Measurements from ENCODE around the gene ALX1.
"Not testable (repeated sequence)": the region's sequence is repeated elsewhere in the genome, so short reads cannot be mapped to it uniquely, and the experiment has no call there.

The ALX1 gene

DNA sequence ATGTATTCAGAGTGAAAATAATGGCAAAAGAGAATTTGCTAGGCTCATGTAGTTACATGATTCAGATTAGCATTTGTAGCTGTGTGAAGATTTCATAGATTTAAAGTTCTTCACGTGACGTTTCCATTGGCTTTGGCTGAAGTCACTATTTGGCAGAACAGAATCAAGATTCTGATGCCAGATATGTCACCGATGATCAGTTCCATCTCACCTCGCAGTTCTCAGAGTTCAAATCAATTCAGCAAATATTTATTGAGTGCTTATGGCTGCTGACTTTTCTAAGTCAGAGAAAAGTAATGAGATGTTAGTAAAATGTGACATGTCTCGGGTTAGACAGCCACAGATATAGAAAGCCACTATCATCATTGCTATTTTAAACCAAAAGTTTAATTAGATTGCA, 28.4 kb downstream of the ALX1 start:
- no peak for DNase-seq

DNA sequence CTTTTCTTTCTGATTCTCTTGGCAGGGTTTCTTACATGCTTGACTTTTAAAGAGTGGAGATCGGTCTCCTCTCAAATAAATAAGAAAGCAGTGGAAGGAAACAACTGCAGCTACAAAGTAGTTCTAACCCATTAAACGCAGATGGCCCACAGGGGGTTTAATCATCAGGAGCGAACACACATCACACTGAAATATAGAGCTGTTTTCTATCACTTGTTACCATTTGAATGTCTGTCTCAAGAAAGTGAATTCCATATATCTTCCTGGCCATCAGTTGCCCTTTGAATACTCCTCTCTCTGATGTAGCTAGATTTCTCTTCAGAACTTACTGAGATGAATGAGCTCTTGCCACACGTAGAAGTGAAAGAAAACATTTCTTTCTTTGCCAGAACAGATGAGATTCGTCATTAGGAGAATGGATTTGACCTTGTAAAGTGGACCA, 29.1 kb downstream of the ALX1 start:
- no peak for DNase-seq

DNA sequence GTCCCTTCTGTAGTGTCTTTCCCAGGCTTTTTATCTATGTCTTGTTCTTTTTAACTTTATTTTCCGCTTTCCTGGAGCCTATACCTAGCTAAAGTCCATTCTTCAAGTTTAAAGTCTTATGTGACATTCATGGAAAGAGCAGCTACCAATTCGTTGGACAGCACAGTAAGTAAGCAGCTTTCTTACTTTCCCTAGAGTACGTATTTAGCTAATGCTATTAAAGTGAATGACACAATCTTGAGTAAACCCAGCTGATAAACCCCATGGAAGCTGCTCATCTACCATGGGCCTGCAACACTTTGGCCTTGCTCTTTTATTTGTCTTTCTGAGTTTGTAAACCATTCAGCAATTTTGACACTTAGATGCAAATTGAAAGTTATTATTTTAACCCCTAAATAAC, 30.0 kb downstream of the ALX1 start:
- DNase-seq, result no peak

DNA sequence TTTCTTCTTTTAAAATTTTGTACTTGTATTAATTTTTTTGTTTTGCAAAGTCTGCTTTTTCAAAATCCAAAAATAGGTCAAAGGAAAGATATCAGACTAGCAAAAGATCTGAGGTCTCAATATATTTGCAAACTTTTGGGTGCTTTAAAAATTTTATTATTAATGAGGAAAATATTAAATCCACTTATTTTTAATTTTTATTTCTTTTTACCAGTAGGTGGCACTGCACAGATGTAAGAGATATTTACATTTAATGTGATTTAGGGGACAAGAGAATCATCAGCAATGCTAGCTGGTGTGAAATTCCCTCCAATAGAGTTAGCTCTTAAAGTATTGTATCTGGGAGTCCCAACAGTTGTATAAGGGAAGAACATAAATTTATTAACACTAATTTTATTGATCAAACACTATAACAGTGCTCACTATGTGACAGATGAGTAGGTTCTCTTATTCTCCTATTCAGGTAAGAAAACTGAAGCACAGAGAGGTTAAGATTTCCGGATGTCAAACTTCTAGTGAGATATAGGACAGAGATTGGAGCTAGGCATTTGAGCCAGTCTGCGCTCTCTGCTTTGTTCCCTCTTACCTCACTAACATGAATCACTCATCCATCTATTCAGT, 30.5 kb downstream of the ALX1 start:
- no peak for DNase-seq

DNA sequence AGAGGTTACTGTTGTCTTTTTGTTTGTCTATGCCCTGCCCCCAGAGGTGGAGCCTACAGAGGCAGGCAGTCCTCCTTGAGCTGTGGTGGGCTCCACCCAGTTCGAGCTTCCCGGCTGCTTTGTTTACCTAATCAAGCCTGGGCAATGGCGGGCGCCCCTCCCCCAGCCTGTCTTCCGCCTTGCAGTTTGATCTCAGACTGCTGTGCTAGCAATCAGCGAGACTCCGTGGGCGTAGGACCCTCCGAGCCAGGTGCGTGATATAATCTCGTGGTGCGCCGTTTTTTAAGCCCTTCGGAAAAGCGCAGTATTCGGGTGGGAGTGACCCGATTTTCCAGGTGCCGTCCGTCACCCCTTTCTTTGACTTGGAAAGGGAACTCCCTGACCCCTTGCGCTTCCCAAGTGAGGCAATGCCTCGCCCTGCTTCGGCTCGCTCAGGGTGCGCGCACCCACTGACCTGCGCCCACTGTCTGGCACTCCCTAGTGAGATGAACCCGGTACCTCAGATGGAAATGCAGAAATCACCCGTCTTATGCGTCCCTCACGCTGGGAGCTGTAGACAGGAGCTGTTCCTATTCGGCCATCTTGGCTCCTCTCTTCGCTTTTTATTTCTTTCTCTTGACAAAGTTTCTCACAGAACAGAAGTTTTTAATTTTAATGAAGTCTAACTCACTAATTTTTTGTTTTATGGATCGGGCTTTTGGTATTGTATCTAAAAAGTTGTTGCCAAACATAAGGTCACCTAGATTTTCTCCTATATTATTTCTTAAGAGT, 38.0 kb downstream of the ALX1 start:
- not testable (repeated sequence) for DNase-seq

DNA sequence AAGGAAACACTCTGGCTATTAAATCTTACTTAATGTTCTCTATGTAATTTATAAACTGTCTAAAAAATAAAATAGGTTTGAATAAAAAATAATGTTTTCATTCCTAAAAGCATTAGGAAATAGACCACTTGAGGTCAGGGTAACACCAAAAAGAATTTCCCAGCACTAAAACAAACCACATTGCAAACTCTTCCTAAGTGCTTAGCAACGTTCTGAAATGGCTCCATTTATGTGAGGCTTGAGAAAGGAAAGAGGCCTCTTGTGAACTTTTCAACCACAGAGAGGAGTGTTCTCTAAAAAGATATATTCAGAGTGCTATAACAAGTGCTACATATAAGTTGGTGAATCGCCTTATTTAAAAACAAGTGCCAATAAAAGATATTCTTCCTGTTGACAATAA, 42.7 kb downstream of the ALX1 start:
- no peak for DNase-seq

DNA sequence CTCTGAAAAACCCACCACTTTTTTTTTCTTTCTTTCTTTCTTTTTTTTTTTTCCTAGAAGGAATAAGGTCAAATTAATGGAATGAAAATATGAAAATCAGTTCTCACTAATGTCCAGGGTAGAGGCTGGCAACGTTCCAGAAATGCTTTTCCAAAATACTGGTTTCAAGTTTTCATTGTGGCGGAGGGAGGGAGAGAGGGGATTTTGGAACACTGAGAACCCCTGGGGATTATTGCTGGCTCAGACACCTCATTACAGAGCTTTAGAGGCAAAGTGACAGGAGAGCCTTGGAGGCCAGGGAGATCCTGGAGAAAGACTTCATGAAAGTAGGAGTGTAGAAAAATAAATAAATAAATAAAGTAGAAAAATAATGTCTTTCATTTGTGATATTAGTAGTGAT, 45.4 kb downstream of the ALX1 start:
- DNase-seq, result no peak

DNA sequence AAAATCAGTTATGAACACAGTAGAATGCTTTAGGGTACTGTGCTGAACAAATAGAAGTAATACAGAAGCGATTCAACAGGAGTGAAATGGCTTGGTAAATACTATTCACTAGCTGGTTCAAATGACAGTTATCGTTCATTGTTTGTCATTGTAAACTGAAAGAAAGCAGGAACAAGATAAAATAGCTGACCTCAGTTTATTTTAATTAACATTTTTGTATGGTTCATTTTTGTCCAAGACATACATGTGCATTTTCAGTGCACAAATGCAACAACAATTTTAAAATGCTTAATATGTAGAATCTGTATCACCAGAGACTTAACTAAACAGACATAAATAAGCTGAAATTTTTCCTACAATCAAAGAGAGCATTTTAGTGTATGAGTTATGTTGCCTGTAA, 49.9 kb downstream of the ALX1 start:
- DNase-seq, result no peak

DNA sequence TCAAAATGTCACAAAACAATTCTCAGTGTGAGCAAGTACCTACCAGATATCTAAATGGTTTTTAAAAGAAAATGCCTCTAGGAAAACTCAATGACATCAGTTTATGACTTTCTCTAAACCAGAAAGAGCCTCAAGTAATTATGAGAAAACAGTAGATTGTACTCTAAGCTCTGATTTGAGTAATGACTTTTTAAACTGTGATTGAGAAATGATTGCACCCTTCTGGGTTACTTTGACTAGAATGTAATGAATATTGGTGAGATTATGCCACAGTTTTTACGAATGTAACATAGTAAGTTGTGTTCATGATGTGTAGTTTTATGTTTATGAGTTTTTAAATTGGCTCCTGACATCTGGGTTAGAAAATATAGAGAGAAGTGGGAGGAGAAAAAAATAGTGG, 68.8 kb downstream of the ALX1 start:
- DNase-seq, result no peak

DNA sequence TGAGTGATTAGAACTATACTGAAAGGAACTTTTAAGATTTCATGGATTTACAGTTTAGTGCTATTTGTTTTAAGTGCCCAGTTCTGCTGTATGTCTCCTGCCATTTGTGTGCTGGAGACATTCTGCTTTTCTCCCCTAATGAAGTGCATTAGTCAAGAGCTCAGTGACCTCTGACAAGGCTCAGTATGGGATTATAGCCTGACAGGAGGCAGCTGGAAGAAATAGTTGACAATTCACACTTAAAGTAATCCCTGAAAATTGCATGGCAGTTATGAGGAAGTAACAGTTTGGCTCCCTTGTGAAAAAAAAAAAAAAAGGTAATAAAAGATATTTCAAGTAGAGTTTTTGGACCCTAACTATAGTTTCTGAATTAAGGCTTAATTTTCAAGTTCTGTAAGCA, 70.3 kb downstream of the ALX1 start:
- no peak for DNase-seq
